Measurements from ENCODE around the gene SELENOP.
A peak's percentile ranks its signal among the peaks of the same experiment; 100 is the strongest.

SELENOP gene, protein sequence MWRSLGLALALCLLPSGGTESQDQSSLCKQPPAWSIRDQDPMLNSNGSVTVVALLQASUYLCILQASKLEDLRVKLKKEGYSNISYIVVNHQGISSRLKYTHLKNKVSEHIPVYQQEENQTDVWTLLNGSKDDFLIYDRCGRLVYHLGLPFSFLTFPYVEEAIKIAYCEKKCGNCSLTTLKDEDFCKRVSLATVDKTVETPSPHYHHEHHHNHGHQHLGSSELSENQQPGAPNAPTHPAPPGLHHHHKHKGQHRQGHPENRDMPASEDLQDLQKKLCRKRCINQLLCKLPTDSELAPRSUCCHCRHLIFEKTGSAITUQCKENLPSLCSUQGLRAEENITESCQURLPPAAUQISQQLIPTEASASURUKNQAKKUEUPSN

DNA sequence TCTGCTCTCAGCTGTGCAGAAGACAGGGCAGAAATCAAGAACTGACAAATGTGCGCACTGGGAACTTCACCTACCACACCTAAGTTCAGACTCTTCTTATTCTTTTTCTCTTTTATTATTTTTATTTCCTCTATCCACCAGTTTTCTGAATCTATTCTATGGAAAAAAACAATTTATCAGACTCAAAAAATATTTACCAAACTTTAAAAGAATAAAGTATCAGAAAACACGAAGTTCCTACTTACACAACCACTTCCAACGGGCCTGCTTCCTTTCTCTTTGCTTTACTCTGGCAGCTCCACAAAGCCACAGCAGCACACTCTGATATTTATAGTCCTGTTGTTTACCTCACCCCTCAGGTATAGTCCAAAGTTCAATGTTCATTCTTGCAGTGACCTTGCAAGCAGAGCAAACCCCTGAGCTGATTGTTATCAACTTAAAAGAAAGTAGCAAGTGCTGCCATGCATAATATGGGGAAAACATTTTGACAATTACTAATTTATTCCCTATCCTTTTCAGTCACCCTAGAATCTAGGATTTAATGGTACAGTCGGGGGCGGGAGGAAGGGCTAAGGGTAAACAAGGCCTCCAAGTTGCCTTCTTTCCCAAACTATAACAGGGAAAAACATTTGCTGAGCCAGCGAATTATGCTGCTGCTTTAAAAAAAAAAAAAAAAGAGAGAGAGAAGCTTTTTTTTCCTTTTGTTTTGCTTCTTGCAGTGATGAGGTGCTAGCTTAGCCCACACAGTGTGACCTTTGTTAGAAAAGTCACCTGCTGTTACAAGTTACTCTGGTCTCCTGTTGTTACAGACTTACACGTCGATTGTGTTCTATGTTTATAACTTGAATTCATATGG lies at the start of gene SELENOP:
SELENOP (minus strand) TSS at position 302 of the 856 bp plus-strand sequence. CDS start 3,539 bp downstream, outside the sequence.
- H3K4me1 Mint-ChIP-seq = peaks cover 33% of the 10 kb centered on the region
- no peak for TF ChIP-seq CTCF (IDR thresholded peaks at IDR 0.05; ENCODE audit: unreplicated experiment in 3 of 3)
- peak within 1 kb of the TSS; percentile 92 to 95 (median 93) for H3K4me3 Mint-ChIP-seq
- H3K27me3 Mint-ChIP-seq (ENCODE audit: low read depth) = no peaks in the 10 kb centered on the region
- H3K36me3 Mint-ChIP-seq (ENCODE audit: low read depth) = peaks cover 23% of the 10 kb centered on the region
- H3K27ac Mint-ChIP-seq = peak within 1 kb of the TSS; percentile 98 to 100 (median 99)
- H3K9me3 Mint-ChIP-seq = no peaks in the 10 kb centered on the region

- Mint-ChIP-seq H3K4me1 (peaks cover 11% of the 10 kb centered on the region), H3K9me3 (peaks cover 19% of the 10 kb centered on the region), H3K36me3 (ENCODE audit: low read depth) (no peaks in the 10 kb centered on the region), H3K4me3 (no peak overlapping the region), H3K27me3 (ENCODE audit: low read depth) (no peaks in the 10 kb centered on the region), H3K27ac (no peak overlapping the region)
- TF ChIP-seq CTCF (IDR thresholded peaks at IDR 0.05; ENCODE audit: unreplicated experiment in 3 of 3) = no peak
These were observed 47.0 kb upstream of the SELENOP start for GRCh38 chr5:42858687-42859086.

DNA sequence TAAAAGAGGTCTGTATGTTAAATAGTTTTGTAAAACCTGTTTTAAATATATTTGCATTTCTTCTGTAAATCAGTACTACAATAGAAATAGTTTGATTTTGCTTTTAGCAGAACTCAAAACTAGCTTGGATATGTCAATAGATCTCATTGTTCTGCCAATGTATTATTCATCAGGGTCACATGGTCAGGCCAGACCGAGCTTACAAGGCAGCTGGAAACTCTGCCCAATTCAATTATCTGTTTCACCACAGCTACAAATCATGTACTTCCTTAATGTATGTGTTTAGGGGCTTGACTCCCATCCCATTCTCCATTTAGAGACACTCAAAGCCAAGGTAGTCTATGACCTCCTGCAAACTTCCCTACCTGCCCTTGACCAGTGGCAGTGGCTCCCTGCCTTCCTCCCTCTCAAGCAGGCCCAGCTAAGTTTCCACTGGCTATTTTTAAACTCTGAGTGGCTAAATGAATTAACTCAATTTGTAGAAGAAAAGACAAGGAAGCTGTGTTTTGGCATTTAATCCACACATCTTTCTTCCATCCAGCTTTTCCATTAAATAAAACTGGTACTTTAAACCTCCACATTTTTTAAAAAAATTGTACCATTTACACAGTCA lies 46.4 kb upstream of the SELENOP start:
- no peak for TF ChIP-seq CTCF (IDR thresholded peaks at IDR 0.05; ENCODE audit: unreplicated experiment in 3 of 3)
- Mint-ChIP-seq H3K4me3 (no peak overlapping the region), H3K4me1 (peaks cover 13% of the 10 kb centered on the region), H3K27me3 (ENCODE audit: low read depth) (no peaks in the 10 kb centered on the region), H3K27ac (no peak overlapping the region), H3K36me3 (ENCODE audit: low read depth) (no peaks in the 10 kb centered on the region), H3K9me3 (peaks cover 19% of the 10 kb centered on the region)

- Mint-ChIP-seq H3K4me1 (peaks cover 13% of the 10 kb centered on the region), H3K27me3 (ENCODE audit: low read depth) (peaks cover 3% of the 10 kb centered on the region), H3K27ac (no peak overlapping the region), H3K4me3 (no peak overlapping the region), H3K36me3 (ENCODE audit: low read depth) (no peaks in the 10 kb centered on the region), H3K9me3 (peaks cover 10% of the 10 kb centered on the region)
- no peak for TF ChIP-seq CTCF (IDR thresholded peaks at IDR 0.05; ENCODE audit: unreplicated experiment in 3 of 3)
These were observed 44.1 kb upstream of the SELENOP start for GRCh38 chr5:42855811-42856210.

- Mint-ChIP-seq H3K4me1 (peaks cover 13% of the 10 kb centered on the region), H3K27me3 (ENCODE audit: low read depth) (peaks cover 3% of the 10 kb centered on the region), H3K36me3 (ENCODE audit: low read depth) (no peaks in the 10 kb centered on the region), H3K27ac (no peak overlapping the region), H3K4me3 (no peak overlapping the region), H3K9me3 (peaks cover 6% of the 10 kb centered on the region)
- TF ChIP-seq CTCF (IDR thresholded peaks at IDR 0.05; ENCODE audit: unreplicated experiment in 3 of 3) = no peak
These were observed 43.7 kb upstream of the SELENOP start for GRCh38 chr5:42855386-42855785.
